ENCODE data around the gene ZSCAN5C. TPM values are rescaled to one million over a fixed set of nuclear protein-coding genes. Genes with fewer than 3 reads are reported as not detected.

ZSCAN5C gene
- total RNA-seq, 2 donors from 2014 or later = not detected

GRCh38 chr19:56176881-56177280 lies 25.2 kb upstream of the ZSCAN5C start:
- Histone ChIP-seq H3K27me3 (replicated peaks; ENCODE audit: insufficient read depth) (no peaks in the 10 kb centered on the region), H3K4me1 (ENCODE audit: control insufficient read depth in 1 of 2, low read depth in 2 of 2) (no peaks in the 10 kb centered on the region), H3K36me3 (no peaks in the 10 kb centered on the region), H3K4me3 (no peak overlapping the region), H3K27ac (no peak overlapping the region), H3K9me3 (no peaks in the 10 kb centered on the region)
- DNase-seq (ENCODE audit: low spot score) (no peak), ATAC-seq (ENCODE audit: insufficient number of reproducible peaks, low FRiP score, low read depth) (no peak)
- TF ChIP-seq CTCF (IDR thresholded peaks at IDR 0.05) = no peak

GRCh38 chr19:56177564-56178243 lies 24.4 kb upstream of the ZSCAN5C start:
- no peak for ATAC-seq (ENCODE audit: insufficient number of reproducible peaks, low FRiP score, low read depth)
- no peaks in the 10 kb centered on the region for H3K27me3 ChIP-seq (replicated peaks; ENCODE audit: insufficient read depth)
- no peak for TF ChIP-seq CTCF (IDR thresholded peaks at IDR 0.05)
- no peak for DNase-seq (ENCODE audit: low spot score)
- H3K36me3 ChIP-seq = no peaks in the 10 kb centered on the region
- no peak overlapping the region for H3K4me3 ChIP-seq
- no peak overlapping the region for H3K27ac ChIP-seq
- H3K4me1 ChIP-seq (ENCODE audit: control insufficient read depth in 1 of 2, low read depth in 2 of 2) = no peaks in the 10 kb centered on the region
- no peaks in the 10 kb centered on the region for H3K9me3 ChIP-seq

- no peak overlapping the region for H3K27ac ChIP-seq
- no peak overlapping the region for H3K4me3 ChIP-seq
- H3K27me3 ChIP-seq (replicated peaks; ENCODE audit: insufficient read depth) = no peaks in the 10 kb centered on the region
- DNase-seq (ENCODE audit: low spot score) (no peak), ATAC-seq (ENCODE audit: insufficient number of reproducible peaks, low FRiP score, low read depth) (no peak)
- H3K36me3 ChIP-seq = no peaks in the 10 kb centered on the region
- no peaks in the 10 kb centered on the region for H3K9me3 ChIP-seq
- no peak for TF ChIP-seq CTCF (IDR thresholded peaks at IDR 0.05)
- no peaks in the 10 kb centered on the region for H3K4me1 ChIP-seq (ENCODE audit: control insufficient read depth in 1 of 2, low read depth in 2 of 2)
Measured at GRCh38 chr19:56189785-56190184, 12.3 kb upstream of the ZSCAN5C start.

GRCh38 chr19:56191115-56191514 lies 11.0 kb upstream of the ZSCAN5C start:
- H3K36me3 ChIP-seq = no peaks in the 10 kb centered on the region
- no peaks in the 10 kb centered on the region for H3K4me1 ChIP-seq (ENCODE audit: control insufficient read depth in 1 of 2, low read depth in 2 of 2)

GRCh38 chr19:56191711-56192110 lies 10.4 kb upstream of the ZSCAN5C start:
- TF ChIP-seq CTCF (IDR thresholded peaks at IDR 0.05) = no peak
- H3K4me1 ChIP-seq (ENCODE audit: control insufficient read depth in 1 of 2, low read depth in 2 of 2) = no peaks in the 10 kb centered on the region
- H3K36me3 ChIP-seq = no peaks in the 10 kb centered on the region
- no peak overlapping the region for H3K27ac ChIP-seq
- no peaks in the 10 kb centered on the region for H3K27me3 ChIP-seq (replicated peaks; ENCODE audit: insufficient read depth)
- H3K4me3 ChIP-seq = no peak overlapping the region
- H3K9me3 ChIP-seq = no peaks in the 10 kb centered on the region
- no peak for ATAC-seq (ENCODE audit: insufficient number of reproducible peaks, low FRiP score, low read depth)
- DNase-seq (ENCODE audit: low spot score) = no peak

More at GRCh38 chr19:56191115-56191514, 11.0 kb upstream of the ZSCAN5C start:
- no peak for TF ChIP-seq CTCF (IDR thresholded peaks at IDR 0.05)
- H3K4me3 ChIP-seq = no peak overlapping the region
- ATAC-seq (ENCODE audit: insufficient number of reproducible peaks, low FRiP score, low read depth) = no peak
- no peaks in the 10 kb centered on the region for H3K9me3 ChIP-seq
- DNase-seq (ENCODE audit: low spot score) = no peak
- H3K27ac ChIP-seq = no peak overlapping the region
- no peaks in the 10 kb centered on the region for H3K27me3 ChIP-seq (replicated peaks; ENCODE audit: insufficient read depth)
